ENCODE data around the gene NHS. TPM values are rescaled to one million over a fixed set of nuclear protein-coding genes. Genes with fewer than 3 reads are reported as not detected.

Gene NHS
- total RNA-seq, 4 donors from 2014 or later = 0.20 to 0.39 (median 0.30) TPM

DNA sequence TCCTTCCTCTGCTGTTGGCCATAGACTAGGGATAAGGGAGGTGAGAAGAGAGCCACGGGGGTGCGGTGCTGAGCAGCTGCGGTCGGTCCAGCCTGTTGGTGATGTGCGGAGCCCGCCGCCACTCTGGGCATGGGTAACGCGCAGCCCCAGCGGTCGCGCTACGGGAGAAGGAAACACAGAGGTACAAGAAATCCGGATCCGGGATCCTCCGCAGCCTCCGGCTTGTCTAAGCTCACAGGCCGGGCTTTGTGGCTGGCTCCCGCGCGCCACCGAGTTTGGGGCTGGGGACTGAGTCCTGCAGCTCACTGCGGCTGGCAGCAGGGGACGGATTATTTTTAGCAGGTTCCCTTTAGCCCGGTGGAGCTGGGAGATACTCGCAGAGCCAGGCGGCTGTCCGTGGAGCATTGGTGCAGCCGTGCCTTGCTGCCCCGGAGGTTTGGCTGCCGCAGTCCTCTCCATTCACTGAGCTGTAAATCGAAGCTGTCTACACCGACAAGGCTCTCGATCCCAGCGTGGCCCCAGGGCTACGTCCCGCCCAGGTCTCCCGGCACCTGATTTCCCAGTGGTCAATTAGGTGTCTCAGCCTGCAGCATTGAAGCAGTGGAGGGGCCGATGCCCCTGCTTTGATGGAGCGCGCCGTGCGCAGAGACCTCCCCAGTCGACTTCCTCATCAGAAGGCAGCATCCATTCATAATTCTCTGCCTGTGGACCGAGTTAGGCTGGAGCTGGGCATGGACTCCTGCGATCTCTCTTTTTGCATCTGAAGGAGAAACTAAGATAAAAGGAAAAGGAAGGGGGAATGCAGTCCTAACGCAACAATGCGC is 280.4 kb downstream of the NHS start:
- Histone ChIP-seq H3K9me3 (no peaks in the 10 kb centered on the region), H3K36me3 (no peaks in the 10 kb centered on the region), H3K27ac (no peak overlapping the region), H3K4me1 (peaks cover 0 to 5% of the 10 kb centered on the region in 2 donors), H3K27me3 (peaks cover 0 to 7% (median 4%) of the 10 kb centered on the region in 3 donors), H3K4me3 (peak overlapping the region in 3 of 4 donors; percentile 17 to 36 (median 30))
- intact Hi-C loops (cut with DNase I; ENCODE audit: low total_unique reads) (no loop called here), in situ Hi-C loops (cut with MboI; ENCODE audit: low sequenced_read_pairs in 4 of 4) (no loop called here)
- DNase-seq (no peak), ATAC-seq (no peak)
- TF ChIP-seq, protein P1, sequence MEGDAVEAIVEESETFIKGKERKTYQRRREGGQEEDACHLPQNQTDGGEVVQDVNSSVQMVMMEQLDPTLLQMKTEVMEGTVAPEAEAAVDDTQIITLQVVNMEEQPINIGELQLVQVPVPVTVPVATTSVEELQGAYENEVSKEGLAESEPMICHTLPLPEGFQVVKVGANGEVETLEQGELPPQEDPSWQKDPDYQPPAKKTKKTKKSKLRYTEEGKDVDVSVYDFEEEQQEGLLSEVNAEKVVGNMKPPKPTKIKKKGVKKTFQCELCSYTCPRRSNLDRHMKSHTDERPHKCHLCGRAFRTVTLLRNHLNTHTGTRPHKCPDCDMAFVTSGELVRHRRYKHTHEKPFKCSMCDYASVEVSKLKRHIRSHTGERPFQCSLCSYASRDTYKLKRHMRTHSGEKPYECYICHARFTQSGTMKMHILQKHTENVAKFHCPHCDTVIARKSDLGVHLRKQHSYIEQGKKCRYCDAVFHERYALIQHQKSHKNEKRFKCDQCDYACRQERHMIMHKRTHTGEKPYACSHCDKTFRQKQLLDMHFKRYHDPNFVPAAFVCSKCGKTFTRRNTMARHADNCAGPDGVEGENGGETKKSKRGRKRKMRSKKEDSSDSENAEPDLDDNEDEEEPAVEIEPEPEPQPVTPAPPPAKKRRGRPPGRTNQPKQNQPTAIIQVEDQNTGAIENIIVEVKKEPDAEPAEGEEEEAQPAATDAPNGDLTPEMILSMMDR (IDR thresholded peaks at IDR 0.05 in 4 of 5, conservative IDR thresholded peaks at IDR 0.05 in 1 of 5) = no peak
- no peak for TF ChIP-seq POLR2A (IDR thresholded peaks at IDR 0.05)

DNA sequence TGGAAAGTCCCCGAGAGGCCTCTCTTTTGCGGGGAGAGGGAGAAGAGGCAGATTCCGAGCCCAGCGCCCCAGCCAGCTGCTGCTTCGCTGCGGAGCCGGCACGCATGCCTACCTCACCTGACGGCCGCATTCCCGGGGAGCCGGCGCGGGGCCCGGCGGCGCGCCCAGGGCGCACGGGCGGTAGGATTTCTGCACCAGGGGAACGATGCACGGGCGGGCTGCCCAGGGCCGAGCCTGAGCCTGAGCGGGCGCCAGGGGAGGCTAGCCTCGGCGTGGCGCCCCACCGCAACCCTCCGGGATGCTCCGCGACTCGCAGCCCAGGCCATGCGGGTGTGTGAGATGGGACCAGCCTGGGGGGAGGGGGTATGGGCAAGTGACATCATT is 281.0 kb downstream of the NHS start:
- peaks cover 0 to 5% of the 10 kb centered on the region in 2 donors for H3K4me1 ChIP-seq
- peak overlapping the region in 3 of 4 donors; percentile 17 to 36 (median 30) for H3K4me3 ChIP-seq
- peaks cover 0 to 7% (median 4%) of the 10 kb centered on the region in 3 donors for H3K27me3 ChIP-seq
- ATAC-seq = no peak
- H3K27ac ChIP-seq = no peak overlapping the region
- in situ Hi-C loops (cut with MboI; ENCODE audit: low sequenced_read_pairs in 4 of 4) (no loop called here), intact Hi-C loops (cut with DNase I; ENCODE audit: low total_unique reads) (no loop called here)
- no peak for DNase-seq
- no peaks in the 10 kb centered on the region for H3K36me3 ChIP-seq
- TF ChIP-seq POLR2A (IDR thresholded peaks at IDR 0.05) = no peak
- no peaks in the 10 kb centered on the region for H3K9me3 ChIP-seq

DNA sequence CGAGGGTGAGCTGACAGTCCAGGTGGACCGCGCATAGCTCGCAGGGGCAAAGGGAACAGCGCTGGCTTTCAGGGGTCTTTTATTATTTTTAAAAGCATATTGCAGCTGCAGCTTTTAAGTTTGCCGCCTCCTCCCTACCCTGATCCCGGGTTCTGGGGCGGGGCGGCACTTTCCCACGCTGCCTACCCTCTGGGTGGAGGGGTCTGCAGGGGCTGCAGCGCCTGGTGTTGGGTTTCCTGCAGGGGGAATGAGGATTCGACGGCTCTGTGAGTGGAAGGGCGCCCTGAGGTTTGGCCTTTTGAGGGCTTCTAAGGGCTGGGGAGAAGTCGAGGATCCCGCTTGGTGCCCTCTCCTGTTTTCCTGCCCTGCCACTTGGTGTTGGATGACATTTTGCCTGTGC is 281.6 kb downstream of the NHS start:
- Histone ChIP-seq H3K4me1 (peaks cover 0 to 5% of the 10 kb centered on the region in 2 donors), H3K36me3 (no peaks in the 10 kb centered on the region), H3K4me3 (no peak overlapping the region), H3K27ac (no peak overlapping the region), H3K9me3 (no peaks in the 10 kb centered on the region), H3K27me3 (peaks cover 0 to 7% (median 4%) of the 10 kb centered on the region in 3 donors)
- ATAC-seq (no peak), DNase-seq (no peak)
- intact Hi-C loops (cut with DNase I; ENCODE audit: low total_unique reads) = no loop called here
- no peak for TF ChIP-seq POLR2A (IDR thresholded peaks at IDR 0.05)
- TF ChIP-seq, protein P1 (IDR thresholded peaks at IDR 0.05 in 4 of 5, conservative IDR thresholded peaks at IDR 0.05 in 1 of 5) = no peak
- in situ Hi-C loops (cut with MboI; ENCODE audit: low sequenced_read_pairs in 4 of 4) = no loop called here

GRCh38 chrX:17662391-17662790 is 287.4 kb downstream of the NHS start:
- DNase-seq (no peak), ATAC-seq (no peak)
- no peaks in the 10 kb centered on the region for H3K36me3 ChIP-seq
- H3K27ac ChIP-seq = no peak overlapping the region
- no peak for TF ChIP-seq POLR2A (IDR thresholded peaks at IDR 0.05)
- TF ChIP-seq, protein P1 (IDR thresholded peaks at IDR 0.05 in 4 of 5, conservative IDR thresholded peaks at IDR 0.05 in 1 of 5) = no peak
- H3K27me3 ChIP-seq = peaks cover 0 to 3% (median 0%) of the 10 kb centered on the region in 3 donors
- no peak overlapping the region for H3K4me3 ChIP-seq
- H3K4me1 ChIP-seq = no peaks in the 10 kb centered on the region
- in situ Hi-C loops (cut with MboI; ENCODE audit: low sequenced_read_pairs in 4 of 4) = no loop called here
- intact Hi-C loops (cut with DNase I; ENCODE audit: low total_unique reads) = no loop called here
- no peaks in the 10 kb centered on the region for H3K9me3 ChIP-seq

- in situ Hi-C loops (cut with MboI; ENCODE audit: low sequenced_read_pairs in 4 of 4) (no loop called here), intact Hi-C loops (cut with DNase I; ENCODE audit: low total_unique reads) (no loop called here)
- ATAC-seq (no peak), DNase-seq (no peak)
- TF ChIP-seq, protein P1 (IDR thresholded peaks at IDR 0.05 in 4 of 5, conservative IDR thresholded peaks at IDR 0.05 in 1 of 5) = no peak
- no peak for TF ChIP-seq POLR2A (IDR thresholded peaks at IDR 0.05)
- Histone ChIP-seq H3K36me3 (no peaks in the 10 kb centered on the region), H3K27me3 (no peaks in the 10 kb centered on the region), H3K27ac (no peak overlapping the region), H3K4me1 (no peaks in the 10 kb centered on the region), H3K9me3 (no peaks in the 10 kb centered on the region), H3K4me3 (no peak overlapping the region)
Observed at GRCh38 chrX:17668929-17669328, 293.9 kb downstream of the NHS start.
